HepG2 (cell line): Measurements from ENCODE around the gene WNT5B. TPM values are rescaled to one million over a fixed set of nuclear protein-coding genes. Genes with fewer than 3 reads are reported as not detected.

Experiments
- ATAC-seq: fragments of 200-7000 bp; cut with Tn5 transposase; 3 replicates; pipeline ENCODE4 v1.9.1; 2020; ENCODE audit warnings: mild to moderate bottlenecking, moderate library complexity
- BruUV-seq: library from RNA; stranded (reverse); fragments of 400-500 nt; replicated peaks from 2 replicates; lab custom pipeline; 2021; lab: Mats Ljungman, UMichigan
- CTCF ChIA-PET: fragments of 300-600 bp; formaldehyde crosslinking; extraction: SDS; loops from one replicate; lab custom pipeline; 2021; ENCODE audit warnings: low total read pairs, inconsistent platforms, low intra/inter-chr PET ratio; lab: Yijun Ruan, JAX
- POLR2A ChIA-PET: fragments of 350-600 bp; sonication (Branson Sonifier 250); formaldehyde crosslinking; loops from one replicate; lab custom pipeline; 2020; ENCODE audit warnings: antibody characterized with exemption, inconsistent platforms; lab: Yijun Ruan, JAX
- DNase-seq: peaks from one replicate; pipeline ENCODE4 v3.0.0-alpha.2; 2015; ENCODE audit warnings: low spot score
- FAIRE-seq: peaks from 3 replicates; lab custom pipeline; 2011; peaks lifted over from hg19 to GRCh38; lab: Jason Lieb, UNC
- H2AFZ ChIP-seq: one replicate; pipeline ENCODE4 v1.6.1; 2011; ENCODE audit warnings: low read length, inconsistent platforms
- H3K27ac ChIP-seq: fragments of 300-600 bp; 3 replicates; pipeline ENCODE4 v1.8.0; 2011; ENCODE audit warnings: mixed run types, mild to moderate bottlenecking, mixed read lengths, low read length, inconsistent platforms; ENCODE audit not compliant: insufficient read depth; ENCODE audit errors: extremely low read length
- H3K27me3 ChIP-seq, 2 experiments: fragments of 200-600 bp in 1 of 2; 2 replicates in 1 of 2; 3 replicates in 1 of 2; pipeline versions ENCODE4 v1.6.0 to v1.8.0; 2011; ENCODE audit warnings: low read length in 2 of 2, mild to moderate bottlenecking in 2 of 2, moderate library complexity in 2 of 2, inconsistent platforms in 1 of 2; ENCODE audit not compliant: insufficient read depth in 2 of 2, control insufficient read depth in 1 of 2
- H3K36me3 ChIP-seq, 2 experiments: fragments of 200-600 bp in 1 of 2; replicated peaks in 1 of 2; 2 replicates in 1 of 2; 3 replicates in 1 of 2; pipeline versions ENCODE4 v1.5.1 to v1.8.0; 2011; ENCODE audit warnings: low read length in 2 of 2, inconsistent platforms in 1 of 2; ENCODE audit not compliant: insufficient read depth in 2 of 2, control insufficient read depth in 1 of 2
- H3K4me1 ChIP-seq: 2 replicates; pipeline ENCODE4 v1.5.1; 2012; ENCODE audit warnings: low read length, inconsistent platforms; ENCODE audit not compliant: insufficient read depth
- H3K4me2 ChIP-seq: 2 replicates; pipeline ENCODE4 v1.6.0; 2011; ENCODE audit warnings: low read depth, low read length, inconsistent platforms
- H3K4me3 ChIP-seq, 3 experiments: fragments of 200-600 bp in 1 of 3; sonication (generic), shearing (Covaris generic) in 1 of 3; replicated peaks in 1 of 3; 2 replicates each; pipeline ENCODE4 v1.5.1; 2011 to 2016; ENCODE audit warnings: low read length in 3 of 3, inconsistent platforms in 2 of 3, low read depth in 2 of 3, mild to moderate bottlenecking in 2 of 3, control low read depth in 1 of 3, mixed read lengths in 1 of 3; ENCODE audit not compliant: insufficient read depth in 1 of 3
- H3K79me2 ChIP-seq: one replicate; pipeline ENCODE4 v1.6.1; 2011; ENCODE audit warnings: low read length, inconsistent platforms; ENCODE audit not compliant: insufficient read depth
- H3K9ac ChIP-seq: 2 replicates; pipeline ENCODE4 v1.6.0; 2011; ENCODE audit warnings: mild to moderate bottlenecking, low read depth, low read length, inconsistent platforms; ENCODE audit not compliant: insufficient read depth
- H3K9me3 ChIP-seq: 2 replicates; pipeline ENCODE4 v1.5.1; 2012; ENCODE audit warnings: mild to moderate bottlenecking, low read length
- H4K20me1 ChIP-seq: 2 replicates; pipeline ENCODE4 v1.6.0; 2011; ENCODE audit warnings: inconsistent platforms, mild to moderate bottlenecking, low read length, moderate library complexity; ENCODE audit not compliant: insufficient read depth
- ARID2 ChIP-seq: sonication (generic); formaldehyde crosslinking; IDR thresholded peaks from 2 replicates; pipeline ENCODE4 v1.8.1; 2022; ENCODE audit warnings: mild to moderate bottlenecking, missing genetic modification reagents, borderline replicate concordance
- FOXK2 ChIP-seq: fragments of 450-650 bp; IDR thresholded peaks from 2 replicates; pipeline ENCODE4 v1.6.1; 2016
- KDM4B ChIP-seq: sonication (generic); formaldehyde crosslinking; IDR thresholded peaks from 2 replicates; pipeline ENCODE4 v1.4.0; 2020; ENCODE audit warnings: missing genetic modification reagents
- MYPOP ChIP-seq: sonication (generic); formaldehyde crosslinking; IDR thresholded peaks from 2 replicates; pipeline ENCODE4 v1.8.1; 2023; ENCODE audit warnings: mild to moderate bottlenecking, moderate library complexity, missing genetic modification reagents
- SIX4 ChIP-seq: sonication (generic); formaldehyde crosslinking; IDR thresholded peaks from 2 replicates; pipeline ENCODE4 v1.4.0; 2020; ENCODE audit warnings: missing genetic modification reagents
- ZFP36L1 ChIP-seq: sonication (generic); formaldehyde crosslinking; IDR thresholded peaks from 2 replicates; pipeline ENCODE4 v1.8.0; 2022; ENCODE audit warnings: mild to moderate bottlenecking, missing genetic modification reagents, moderate library complexity
- ZFY ChIP-seq: sonication (generic); formaldehyde crosslinking; IDR thresholded peaks from 2 replicates; pipeline ENCODE4 v1.4.0; 2020; ENCODE audit warnings: missing genetic modification reagents
- ZNF3 ChIP-seq: IDR thresholded peaks from 2 replicates; pipeline ENCODE4 v1.7.0; 2017; ENCODE audit warnings: inconsistent platforms
- ZNF331 ChIP-seq: sonication (generic); formaldehyde crosslinking; IDR thresholded peaks from 2 replicates; pipeline ENCODE4 v1.4.0; 2020; ENCODE audit warnings: missing genetic modification reagents
- ZNF513 ChIP-seq: sonication (generic); formaldehyde crosslinking; conservative IDR thresholded peaks from 2 replicates; pipeline ENCODE4 v1.5.0; 2020; ENCODE audit warnings: missing genetic modification reagents
- ZNF660 ChIP-seq: sonication (generic); formaldehyde crosslinking; IDR thresholded peaks from 2 replicates; pipeline ENCODE4 v1.5.1; 2020; ENCODE audit warnings: mild to moderate bottlenecking, low read depth, missing genetic modification reagents, borderline replicate concordance
- ZNF773 ChIP-seq: sonication (generic); formaldehyde crosslinking; IDR thresholded peaks from 2 replicates; pipeline ENCODE4 v1.4.0; 2020; ENCODE audit warnings: missing genetic modification reagents, borderline replicate concordance
- ZNF850 ChIP-seq: sonication (generic); formaldehyde crosslinking; conservative IDR thresholded peaks from 2 replicates; pipeline ENCODE4 v1.9.0; 2021; ENCODE audit warnings: mild to moderate bottlenecking, missing genetic modification reagents
- ZNF883 ChIP-seq: sonication (generic); formaldehyde crosslinking; IDR thresholded peaks from 2 replicates; pipeline ENCODE4 v1.5.1; 2020; ENCODE audit warnings: mild to moderate bottlenecking, missing genetic modification reagents; ENCODE audit errors: not compliant biosample characterization
- WGBS: methylation state at CpG from one replicate; pipeline ENCODE4 v1.1.6; 2017; ENCODE audit warnings: low lambda C conversion rate; 5-methylcytosine and 5-hydroxymethylcytosine counted together
- in situ Hi-C: cut with HindIII; loops from 2 replicates; pipeline ENCODE4 v1.10.0; 2017; ENCODE audit warnings: low pct_unique_long_range_greater_than_20kb; ENCODE audit not compliant: extremely low pct_ligation_motif_present
- intact Hi-C: fragments of 100-400 bp; cut with micrococcal nuclease; formaldehyde crosslinking; loops from one replicate; pipeline ENCODE4 v1.10.0; 2022; ENCODE audit not compliant: unreplicated experiment
- polyA plus RNA-seq, 8 experiments: library from polyadenylated mRNA; depleted of rRNA in 3 of 8; stranded (reverse) in 7 of 8; unstranded in 1 of 8; fragments of >200 nt; fragmentation: Illumina TruSeq in 4 of 8; extraction: Trizol in 4 of 8; gene quantifications; 2 replicates each; pipeline versions ENCODE4 v1.2.1 to v1.2.3, GENCODE V29; 2011 to 2016; ENCODE audit warnings: low read depth in 4 of 8, missing spikeins in 1 of 8, mixed read lengths in 1 of 8; ENCODE audit not compliant: insufficient read depth in 1 of 8
- total RNA-seq, 5 experiments: library from RNA; depleted of rRNA; stranded (reverse); fragments of >200 nt; fragmentation: Illumina TruSeq; extraction: Trizol; gene quantifications; 2 replicates each; pipeline ENCODE4 v1.2.3, GENCODE V29; 2016; ENCODE audit warnings: low read depth in 1 of 5

WNT5B gene
- total and polyA plus RNA-seq, 2 of the 13 experiments (the other 11 are each of a cell fraction or from before 2014, with no cell fraction given), result 0.04 TPM; not detected in 1

GRCh38 chr12:1642513-1642912 lies 13.5 kb downstream of the WNT5B start (continued):
- TF ChIP-seq ZNF513 (no peak), ZNF773 (CRISPR knock-in tag) (no peak)

- ATAC-seq, result no peak
- no peak for FAIRE-seq
- peaks cover 28% of the 10 kb centered on the region for H3K4me1 ChIP-seq
- H4K20me1 ChIP-seq, result no peaks in the 10 kb centered on the region
- no peaks in the 10 kb centered on the region for H3K9me3 ChIP-seq
- CTCF ChIA-PET, result no interaction called here
- in situ Hi-C loops (no loop called here), intact Hi-C loops (no loop called here)
- no peak overlapping the region for H3K4me3 ChIP-seq
- H3K4me2 ChIP-seq, result no peak overlapping the region
- POLR2A ChIA-PET, result no interaction called here
- H2AFZ ChIP-seq, result no peak overlapping the region
- 73% methylated on average over 9 of the region's 9 CpGs for WGBS
- H3K79me2 ChIP-seq, result no peaks in the 10 kb centered on the region
- BruUV-seq, result no TSS peak
- TF ChIP-seq ZNF3 (CRISPR knock-in tag), result no peak
- TF ChIP-seq SIX4 (CRISPR knock-in tag), result no peak
- TF ChIP-seq KDM4B (CRISPR knock-in tag), result no peak
- no peak for TF ChIP-seq ZNF660
- TF ChIP-seq FOXK2, result no peak
- no peak for TF ChIP-seq ZNF850 (CRISPR knock-in tag)
- TF ChIP-seq ZNF883 (CRISPR knock-in tag), result no peak
- TF ChIP-seq ZFY (CRISPR knock-in tag), result no peak
- TF ChIP-seq ARID2 (CRISPR knock-in tag), result no peak
- TF ChIP-seq ZFP36L1 (CRISPR knock-in tag), result no peak
- TF ChIP-seq ZNF331 (CRISPR knock-in tag), result no peak
- TF ChIP-seq MYPOP (CRISPR knock-in tag), result no peak
- DNase-seq, result no peak
- peaks cover 6 to 64% of the 10 kb centered on the region in 2 experiments for H3K27me3 ChIP-seq
- H3K36me3 ChIP-seq, result no peaks in the 10 kb centered on the region
- H3K9ac ChIP-seq, result no peak overlapping the region
- no peak overlapping the region for H3K27ac ChIP-seq
Observed at GRCh38 chr12:1643043-1643442, 14.0 kb downstream of the WNT5B start.
